ENCODE measurements around the gene ZNF674.
"Not testable (repeated sequence)": the region's sequence is repeated elsewhere in the genome, so short reads cannot be mapped to it uniquely, and the experiment has no call there.

ZNF674 gene

DNA sequence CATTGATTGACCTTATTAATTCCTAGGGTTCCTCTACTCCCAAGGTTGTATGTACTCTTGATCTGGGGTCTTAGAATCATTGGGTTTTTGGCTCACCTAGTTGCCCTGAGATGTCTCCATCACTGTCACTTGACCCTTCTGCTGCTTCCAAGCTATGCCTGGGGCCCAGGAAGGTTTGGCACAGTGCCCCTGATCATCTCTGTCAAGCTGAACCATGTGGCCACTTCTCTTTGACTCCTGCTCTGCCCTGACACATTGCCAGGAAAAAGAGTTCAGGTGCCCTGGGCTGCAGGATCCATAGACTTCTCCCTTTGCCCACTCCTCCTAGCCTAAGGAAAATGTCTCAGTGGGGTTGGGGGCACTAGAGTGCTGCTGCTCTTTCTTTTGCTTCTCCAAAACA is 24.4 kb upstream of the ZNF674 start:
- no peak for DNase-seq (ENCODE audit: low read depth in 2 of 2)

DNA sequence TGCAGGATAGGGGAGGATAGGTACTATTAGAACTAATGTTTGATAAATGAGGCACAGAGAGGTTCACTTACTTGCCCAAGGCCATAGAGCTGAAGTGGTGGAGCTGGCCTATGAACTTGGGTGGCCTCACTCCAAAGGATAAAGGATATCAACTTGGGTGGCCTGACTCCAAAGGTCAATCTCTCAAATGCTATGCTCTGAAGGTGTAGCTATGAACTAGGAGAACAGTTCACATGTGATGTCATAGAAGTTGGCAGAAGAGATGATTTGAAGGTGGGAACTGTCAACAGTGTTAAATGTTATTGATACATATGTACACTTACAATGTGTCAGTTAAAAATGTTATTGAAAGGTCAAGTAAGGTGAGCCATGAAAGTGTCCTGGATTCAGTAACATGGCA is 22.2 kb upstream of the ZNF674 start:
- no peak for DNase-seq (ENCODE audit: low read depth in 2 of 2)

DNA sequence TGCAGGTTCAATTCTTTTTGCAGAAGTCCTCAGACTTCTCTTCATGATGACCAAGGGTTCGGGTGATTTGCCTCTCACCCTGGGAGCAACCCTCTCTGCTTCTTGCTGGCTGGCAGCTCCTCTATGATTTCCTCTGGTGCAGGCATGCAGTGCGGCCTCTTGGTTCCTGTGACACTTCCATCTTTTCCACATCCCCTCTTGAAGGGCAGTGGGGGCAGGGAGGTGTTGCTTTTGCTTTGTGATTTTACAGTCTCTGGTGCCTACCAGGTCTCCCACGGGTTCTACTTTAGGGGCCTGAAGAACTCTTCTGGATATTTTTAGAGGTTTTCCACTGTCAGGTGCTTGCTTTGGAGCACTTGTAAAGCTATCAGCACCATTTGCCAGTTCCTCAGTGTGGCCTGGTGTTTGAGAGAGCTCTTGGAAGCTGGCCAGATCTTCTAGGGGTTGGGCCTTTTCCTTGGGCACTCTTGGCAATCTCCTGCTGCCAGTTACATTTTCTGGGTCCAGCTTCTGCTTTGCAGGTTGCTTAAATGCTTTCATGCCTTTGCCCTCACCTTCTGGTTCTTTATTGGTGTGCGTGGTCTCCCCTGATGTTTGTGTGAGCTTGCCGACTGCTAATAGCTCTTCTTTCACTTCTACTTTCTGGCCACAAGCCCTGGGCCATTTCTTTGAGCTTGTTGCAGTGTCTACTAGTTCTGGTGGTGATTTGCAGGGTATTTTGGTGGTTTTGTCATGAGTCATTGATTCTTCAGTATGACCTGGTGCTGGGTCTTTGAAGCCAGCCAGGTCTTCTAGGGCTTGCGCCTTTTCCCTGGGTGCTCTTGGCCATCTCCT is 16.8 kb upstream of the ZNF674 start:
- DNase-seq (ENCODE audit: low read depth in 2 of 2), result no peak

DNA sequence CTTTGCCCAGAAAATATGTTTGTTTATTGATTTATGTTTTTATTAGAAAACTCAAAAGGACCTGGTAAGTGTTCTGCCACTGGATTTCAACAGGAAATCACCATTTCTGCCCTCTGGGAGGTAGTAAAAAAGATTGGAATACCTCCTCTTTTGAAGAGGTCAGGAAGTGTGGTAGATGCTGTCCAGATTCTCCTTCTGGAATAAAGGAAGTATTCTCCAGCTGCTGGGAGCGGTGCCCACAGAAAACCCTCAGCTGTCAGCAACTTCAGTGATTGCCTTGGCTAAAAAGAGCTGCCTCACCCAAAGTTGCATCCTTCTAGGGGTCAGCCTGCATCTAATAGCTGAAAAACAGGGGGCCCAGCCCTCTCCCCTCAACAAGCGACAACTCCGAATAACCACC is 13.8 kb upstream of the ZNF674 start:
- no peak for DNase-seq (ENCODE audit: low read depth in 2 of 2)

DNA sequence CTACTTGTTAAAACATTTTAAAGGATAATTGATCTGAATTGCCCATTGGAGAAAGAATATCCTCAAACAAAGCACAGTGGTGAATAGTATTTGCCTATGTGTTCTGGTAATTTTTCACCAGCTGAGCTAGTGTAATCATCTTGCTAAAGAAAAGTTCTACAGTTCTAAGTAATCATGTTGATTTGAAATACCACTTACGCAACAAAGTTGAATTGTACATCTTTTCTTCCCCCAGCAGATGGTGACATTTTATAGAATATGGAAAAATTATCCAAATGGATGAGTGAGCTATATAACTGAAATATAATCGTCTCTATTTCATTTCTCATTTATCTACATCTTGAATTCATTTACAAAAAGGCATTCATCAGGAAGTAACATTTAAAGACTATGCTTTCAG is 9.7 kb upstream of the ZNF674 start:
- DNase-seq (ENCODE audit: low read depth in 2 of 2), result no peak

DNA sequence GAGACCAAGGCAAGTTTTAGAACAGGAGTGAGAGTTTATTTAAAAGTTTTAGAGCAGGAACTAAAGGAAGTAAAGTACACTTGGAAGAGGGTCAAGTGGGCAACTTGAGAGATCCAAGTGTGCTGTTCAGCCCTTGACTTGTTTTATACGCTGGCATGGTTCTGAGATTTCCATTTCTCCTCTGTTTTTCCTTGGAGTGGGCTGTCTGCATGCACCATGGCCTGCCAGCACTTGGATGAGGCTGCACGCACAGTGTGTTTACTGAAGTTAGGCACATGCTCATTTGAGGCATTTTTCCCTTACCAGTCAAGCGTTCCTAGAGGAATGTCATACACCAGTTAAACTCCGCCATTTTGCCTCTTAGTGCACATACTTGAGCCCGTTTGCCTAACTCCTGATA is 8.7 kb upstream of the ZNF674 start:
- no peak for DNase-seq (ENCODE audit: low read depth in 2 of 2)

DNA sequence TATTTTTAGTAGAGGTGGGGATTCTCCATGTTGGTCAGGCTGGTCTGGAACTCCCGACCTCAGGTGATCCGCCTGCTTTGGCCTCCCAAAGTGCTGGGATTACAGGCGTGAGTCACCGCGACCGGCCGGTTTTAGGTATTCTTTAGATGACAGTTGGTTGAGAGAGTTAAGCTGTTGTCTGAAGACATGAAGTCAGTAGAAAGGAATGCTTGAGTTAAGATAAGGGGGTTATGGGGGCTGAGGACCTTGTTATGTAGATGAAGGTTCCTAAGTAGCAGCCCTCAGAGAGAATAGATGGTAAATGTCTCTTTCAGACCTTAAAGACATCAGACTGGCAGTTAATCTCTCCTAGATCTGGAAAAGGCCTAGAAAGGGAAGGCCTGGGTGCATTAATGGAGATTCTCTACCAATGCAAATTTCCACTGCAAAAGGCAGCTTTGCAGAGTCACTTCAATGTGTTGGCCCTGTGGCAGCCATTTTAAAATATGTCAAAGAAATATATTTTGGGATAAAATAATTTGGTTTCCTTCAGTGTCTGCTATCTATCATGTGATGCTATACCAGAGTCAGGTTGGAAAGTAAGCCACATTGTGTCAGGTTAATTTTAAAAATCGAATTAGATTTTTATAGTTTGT is 6.4 kb upstream of the ZNF674 start:
- no peak for DNase-seq (ENCODE audit: low read depth in 2 of 2)

DNA sequence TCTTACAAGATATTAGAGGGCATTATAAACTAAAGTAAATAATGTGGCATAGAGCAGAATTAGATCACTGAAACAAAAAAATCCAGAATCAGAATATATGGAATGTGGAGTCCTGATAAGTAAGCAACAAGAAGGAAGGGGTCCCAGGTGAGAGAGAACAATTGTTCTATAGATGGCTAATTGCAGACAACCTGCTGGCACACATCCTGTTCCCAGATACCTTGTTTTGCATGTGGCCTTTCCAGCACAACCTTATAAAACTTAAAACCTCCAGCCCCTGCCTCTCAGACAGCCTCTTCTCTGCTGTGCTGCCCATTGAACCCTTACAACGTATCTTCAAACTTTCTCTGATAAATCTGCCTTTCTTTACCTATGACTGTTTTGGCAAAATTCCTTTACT is 4.7 kb upstream of the ZNF674 start:
- DNase-seq (ENCODE audit: low read depth in 2 of 2), result no peak

DNA sequence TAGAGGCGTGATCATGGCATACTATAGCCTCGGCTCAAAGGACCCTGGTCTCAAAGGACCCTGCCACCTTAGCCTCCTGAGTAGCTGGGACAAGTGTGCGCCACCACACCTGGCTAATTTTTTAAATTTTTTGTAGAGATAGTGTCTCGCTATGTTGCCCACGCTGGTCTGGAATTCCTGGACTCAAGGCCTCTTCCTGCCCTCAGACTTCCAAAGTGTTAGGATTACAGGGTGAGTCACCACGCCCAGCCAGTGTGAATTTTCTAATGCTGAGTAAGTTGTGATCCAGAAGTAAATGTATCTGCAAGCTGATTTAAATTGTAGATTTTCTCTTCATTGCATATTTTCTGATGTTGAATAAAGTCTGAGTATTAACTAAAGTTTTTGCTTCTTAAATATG is 2.6 kb upstream of the ZNF674 start:
- DNase-seq (ENCODE audit: low read depth in 2 of 2), result no peak

DNA sequence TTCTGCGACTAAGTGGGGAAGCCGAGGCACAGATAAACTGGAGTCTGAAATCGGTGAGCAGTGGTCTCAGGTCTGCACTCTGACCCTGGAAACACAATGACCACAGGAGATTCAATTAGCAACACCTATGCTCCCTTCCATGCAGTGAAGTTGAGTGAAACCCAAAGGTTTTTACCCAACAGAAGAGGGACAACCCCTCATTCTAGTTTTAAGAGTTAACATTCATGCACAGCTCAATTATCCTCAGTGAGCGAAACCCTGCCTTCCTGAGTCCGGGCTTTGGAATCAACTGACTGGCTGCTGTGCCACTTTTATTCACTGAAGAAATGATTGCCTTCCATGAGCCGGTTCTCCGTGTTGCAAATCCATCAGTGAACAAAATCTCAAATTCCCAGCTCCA is 694 bp downstream of the ZNF674 start:
- not testable (repeated sequence) for DNase-seq (ENCODE audit: low read depth in 2 of 2)

DNA sequence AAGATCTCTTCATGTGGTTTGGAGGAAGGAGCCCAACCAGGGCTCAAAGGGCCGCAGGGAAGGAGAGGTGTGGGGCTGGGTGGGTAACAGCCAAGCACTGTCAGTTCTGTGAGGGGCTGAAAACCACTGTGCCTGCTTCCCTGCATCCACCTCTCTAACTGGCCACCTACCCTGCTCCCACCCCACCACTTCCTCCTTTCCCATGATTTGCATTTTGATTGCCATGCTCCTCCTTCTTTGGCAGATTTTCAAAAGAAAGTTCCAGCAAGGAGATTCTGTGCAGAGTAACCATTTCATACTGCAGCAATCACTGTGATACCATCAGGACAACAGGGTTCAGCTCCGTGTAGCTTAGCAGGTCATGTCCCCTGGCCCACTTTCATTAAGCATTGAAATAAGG is 1.8 kb downstream of the ZNF674 start:
- no peak for DNase-seq (ENCODE audit: low read depth in 2 of 2)

DNA sequence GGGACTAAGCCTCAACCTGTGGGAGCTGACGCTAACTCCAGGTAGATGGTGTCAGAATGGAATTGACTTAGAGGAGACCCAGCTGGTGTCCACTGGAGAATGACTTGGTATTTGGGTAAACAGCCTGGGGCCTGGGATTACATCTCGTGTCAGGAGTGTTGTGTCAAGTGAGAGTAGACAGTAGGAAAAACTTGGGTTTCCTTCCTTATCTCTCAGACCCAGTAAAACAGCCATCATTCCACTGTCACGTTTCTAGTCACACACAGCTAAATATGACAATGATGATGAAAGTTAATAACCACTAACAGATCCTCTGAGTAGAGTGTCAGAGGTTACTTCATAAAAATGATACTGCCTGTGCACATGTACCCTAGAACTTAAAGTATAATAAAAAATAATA is 13.8 kb downstream of the ZNF674 start:
- DNase-seq (ENCODE audit: low read depth in 2 of 2), result no peak

DNA sequence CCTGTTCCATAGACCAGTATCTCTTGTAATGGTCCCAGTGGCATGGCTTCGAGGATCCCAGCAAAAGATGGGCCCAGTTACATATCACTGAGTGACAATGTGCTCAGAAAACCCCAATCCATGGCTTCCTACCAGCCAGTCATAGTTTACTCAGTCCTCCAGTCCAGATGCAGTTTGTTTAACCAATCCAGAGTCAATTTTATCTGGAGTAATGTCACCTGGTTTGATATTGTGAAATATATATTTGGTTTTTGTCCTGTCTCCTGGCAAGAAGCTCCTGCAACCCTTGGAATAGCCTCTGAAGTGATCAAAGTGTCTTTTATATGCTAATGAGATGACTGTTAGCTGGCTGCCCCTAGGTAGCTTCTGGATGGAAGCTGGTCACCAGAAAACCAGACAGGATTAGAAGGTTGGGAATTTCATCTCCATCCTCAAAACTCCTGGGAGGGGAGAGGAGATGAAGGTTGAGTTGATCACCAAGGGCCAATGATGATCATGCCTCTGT is 14.8 kb downstream of the ZNF674 start:
- not testable (repeated sequence) for DNase-seq (ENCODE audit: low read depth in 2 of 2)

DNA sequence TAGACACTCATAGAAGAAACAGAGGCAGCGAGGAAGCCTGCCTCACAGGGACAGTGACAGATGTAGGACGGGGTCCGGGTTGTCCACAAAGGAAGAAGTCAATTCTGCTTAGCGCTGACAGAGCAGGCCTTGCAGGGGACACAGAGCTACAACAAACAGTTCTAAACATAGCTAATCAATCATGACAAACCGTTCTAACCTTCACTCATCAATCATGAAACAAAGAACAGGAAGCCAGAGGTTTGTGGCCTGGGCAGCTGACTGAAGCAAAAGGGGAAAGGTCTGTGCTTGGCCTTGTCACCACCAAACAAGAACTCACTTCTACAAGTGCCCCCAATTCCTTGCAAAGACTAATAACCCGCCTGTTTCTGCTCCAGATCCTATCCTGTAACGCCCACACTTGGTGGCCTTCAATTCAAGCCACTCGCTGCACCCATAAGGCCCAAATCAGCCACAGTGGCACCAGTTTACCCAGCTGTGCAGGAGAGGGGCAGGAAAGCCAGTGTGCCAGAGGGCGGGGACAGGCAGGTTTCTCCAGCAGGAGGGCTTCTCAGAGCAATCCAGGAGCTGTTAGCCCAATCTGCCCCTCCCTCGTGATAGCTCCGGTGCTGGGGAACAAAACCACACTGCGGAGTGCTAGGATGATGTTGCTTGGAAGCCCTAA is 15.3 kb downstream of the ZNF674 start:
- DNase-seq (ENCODE audit: low read depth in 2 of 2), result not testable (repeated sequence)

DNA sequence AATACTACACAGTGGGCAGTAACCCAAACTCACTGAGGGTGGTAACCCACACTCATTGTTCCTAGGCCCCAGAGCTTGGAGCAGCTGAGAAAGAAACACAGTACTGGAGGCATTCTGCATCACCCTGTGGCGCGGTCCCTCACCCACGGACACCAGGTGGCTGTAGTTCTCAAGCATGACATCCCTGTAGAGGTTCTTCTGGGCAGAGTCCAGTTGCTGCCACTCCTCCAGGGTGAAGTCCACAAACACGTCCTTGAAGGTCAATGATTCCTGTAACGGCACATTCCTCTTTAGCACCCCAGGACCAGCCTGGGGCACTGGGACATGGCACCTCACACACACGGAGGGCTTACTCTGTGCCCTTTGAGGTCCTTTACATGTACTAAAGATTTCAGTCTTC is 16.6 kb downstream of the ZNF674 start:
- not testable (repeated sequence) for DNase-seq (ENCODE audit: low read depth in 2 of 2)

DNA sequence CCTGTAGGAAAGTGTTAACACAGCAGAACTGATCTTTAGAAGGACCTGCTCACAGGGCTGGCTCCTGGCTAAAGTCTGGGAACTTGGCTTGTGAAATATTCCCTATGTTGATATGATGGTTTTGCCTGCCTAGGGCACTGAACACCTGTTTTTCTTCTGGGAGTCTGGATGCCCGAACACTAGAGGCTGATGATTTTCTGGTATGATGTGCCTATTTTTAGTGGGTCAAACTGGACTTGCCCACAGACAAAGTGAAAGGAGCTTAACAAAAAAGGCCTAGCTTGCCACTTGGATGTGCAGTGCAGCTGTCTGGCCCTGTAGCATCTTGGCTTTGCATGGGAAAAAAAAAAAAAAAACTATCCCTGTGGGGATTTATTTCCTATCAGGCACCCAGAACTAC is 39.1 kb downstream of the ZNF674 start:
- no peak for DNase-seq (ENCODE audit: low read depth in 2 of 2)

DNA sequence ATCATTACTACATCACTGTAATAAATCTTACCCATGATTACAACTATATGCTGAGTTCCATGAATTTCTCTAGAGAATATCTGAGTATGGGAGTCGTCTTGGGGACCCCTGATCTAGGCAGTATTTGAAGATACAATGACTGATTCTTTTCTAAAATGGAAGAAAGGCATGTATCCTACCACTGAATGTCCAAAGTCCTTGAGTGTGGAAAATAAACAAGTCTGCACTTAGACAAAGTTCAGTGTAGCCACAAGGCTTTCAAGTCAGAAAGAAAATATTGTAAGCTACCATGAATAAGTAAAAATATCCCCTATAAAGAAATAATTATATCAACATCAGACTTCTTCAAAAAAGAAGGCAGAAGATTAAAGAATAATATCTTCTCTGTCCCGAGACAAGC is 42.4 kb downstream of the ZNF674 start:
- no peak for DNase-seq (ENCODE audit: low read depth in 2 of 2)

DNA sequence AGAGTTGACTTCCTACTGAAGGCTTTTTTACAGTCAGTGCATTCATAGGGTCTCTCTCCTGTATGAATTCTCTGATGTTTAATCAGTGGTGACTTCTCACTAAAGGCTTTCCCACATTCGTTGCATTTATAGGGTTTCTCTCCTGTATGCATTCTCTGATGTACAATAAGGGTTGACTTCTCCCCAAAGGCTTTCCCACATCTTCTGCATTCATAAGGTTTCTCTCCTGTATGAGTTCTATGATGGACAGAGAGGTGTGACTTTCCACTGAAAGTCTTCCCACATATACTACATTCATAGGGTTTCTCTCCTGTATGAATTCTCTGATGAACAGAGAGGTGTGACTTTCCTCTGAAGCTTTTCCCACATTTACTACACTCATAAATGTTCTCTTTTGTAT is 45.2 kb downstream of the ZNF674 start:
- DNase-seq (ENCODE audit: low read depth in 2 of 2), result no peak

DNA sequence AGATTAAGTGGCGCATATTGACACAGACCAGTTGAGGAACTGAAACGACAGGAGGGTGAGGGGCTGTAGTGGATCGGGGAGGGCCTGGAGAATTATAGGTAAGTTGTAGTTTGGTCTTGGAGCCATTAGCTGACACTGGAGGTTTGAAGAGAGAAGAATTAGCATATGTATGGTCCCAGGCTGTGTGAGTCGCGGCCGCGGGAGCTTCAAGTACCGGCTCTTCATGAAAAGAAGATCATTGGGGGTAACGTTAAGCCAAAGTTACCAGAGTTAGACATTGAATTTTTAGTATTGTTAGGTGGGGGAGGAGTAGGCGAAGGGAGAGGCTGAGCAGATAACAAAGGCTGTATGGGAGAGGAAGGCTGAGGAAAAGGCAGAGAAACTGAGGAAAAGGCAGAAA is 56.5 kb downstream of the ZNF674 start:
- no peak for DNase-seq (ENCODE audit: low read depth in 2 of 2)

DNA sequence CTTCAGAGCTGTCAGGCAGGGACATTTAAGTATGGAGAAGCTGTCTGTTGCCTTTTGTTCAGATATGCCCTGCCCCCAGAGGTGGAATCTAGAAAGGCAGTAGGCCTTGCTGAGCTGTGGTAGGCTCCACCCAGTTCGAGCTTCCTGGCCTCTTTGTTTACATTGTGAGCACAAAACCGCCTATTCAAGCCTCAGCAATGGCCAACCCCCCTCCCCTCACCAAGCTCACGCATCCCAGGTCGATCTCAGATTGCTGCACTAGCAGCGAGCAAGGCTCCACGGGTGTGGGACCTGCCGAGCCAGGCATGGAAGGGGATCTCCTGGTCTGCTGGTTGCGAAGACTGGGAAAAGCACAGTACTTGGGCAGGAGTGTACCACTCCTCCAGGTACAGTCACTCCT is 59.3 kb downstream of the ZNF674 start:
- no peak for DNase-seq (ENCODE audit: low read depth in 2 of 2)

DNA sequence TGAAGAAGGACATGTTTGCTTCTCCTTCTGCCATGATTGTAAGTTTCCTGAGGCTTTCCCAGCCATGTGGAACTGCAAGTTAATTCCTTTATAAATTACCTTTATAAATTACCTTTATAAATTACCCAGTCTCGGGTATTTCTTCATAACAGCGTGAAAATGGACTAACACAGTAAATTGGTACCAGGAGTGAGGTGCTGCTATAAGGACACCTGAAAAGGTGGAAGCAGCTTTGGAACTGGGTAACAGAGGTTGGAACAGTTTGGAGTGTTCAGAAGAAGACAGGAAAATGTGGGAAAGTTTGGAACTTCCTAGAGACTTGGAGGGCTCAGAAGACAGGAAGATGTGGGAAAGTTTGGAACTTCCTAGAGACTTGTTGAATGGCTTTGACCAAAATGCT is 66.6 kb downstream of the ZNF674 start:
- not testable (repeated sequence) for DNase-seq (ENCODE audit: low read depth in 2 of 2)

DNA sequence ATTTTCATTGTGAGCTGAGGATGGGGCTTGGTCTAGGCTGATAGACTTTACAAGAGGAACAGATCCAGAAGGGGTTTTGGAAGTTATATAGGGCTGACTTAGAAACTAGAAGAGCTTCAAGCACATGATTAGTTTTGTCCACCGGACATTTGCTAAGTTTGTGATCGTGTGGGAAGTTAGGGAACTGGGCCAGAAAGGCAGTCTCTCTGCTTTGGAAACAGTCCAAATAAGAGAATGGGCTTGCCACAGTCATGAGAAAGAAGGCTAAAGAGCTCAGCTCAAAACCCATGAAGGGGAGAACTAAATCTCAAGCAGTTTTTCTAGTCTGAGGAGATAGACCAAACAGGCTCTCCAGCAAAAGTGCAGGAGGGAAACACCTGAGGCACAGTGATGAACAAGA is 67.8 kb downstream of the ZNF674 start:
- DNase-seq (ENCODE audit: low read depth in 2 of 2), result no peak

DNA sequence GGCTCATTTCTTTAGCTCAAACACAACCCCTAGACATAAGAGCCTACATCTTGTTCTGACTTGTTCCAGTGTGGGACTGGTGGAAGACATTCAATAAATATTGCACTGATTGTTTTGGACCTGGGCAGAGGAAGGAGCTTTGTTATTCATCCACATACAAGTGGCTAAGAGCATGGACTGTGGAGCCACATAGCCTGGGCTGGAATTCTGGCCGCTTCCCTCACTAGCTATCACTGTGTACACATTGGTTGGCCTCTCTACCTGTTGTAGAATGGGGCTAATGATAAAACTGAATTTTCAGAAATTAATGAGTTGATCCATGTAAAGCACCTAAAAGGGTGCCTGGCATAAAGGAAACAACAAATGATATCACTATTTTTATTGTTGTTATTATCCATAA is 80.0 kb downstream of the ZNF674 start:
- DNase-seq (ENCODE audit: low read depth in 2 of 2), result no peak
